ENCODE data around the gene CFHR1. TPM values are rescaled to one million over a fixed set of nuclear protein-coding genes. Genes with fewer than 3 reads are reported as not detected.
"Not testable (repeated sequence)": the region's sequence is repeated elsewhere in the genome, so short reads cannot be mapped to it uniquely, and the experiment has no call there.

CFHR1 gene
- total RNA-seq, 1 donor from 2014 or later, result 0.49 TPM

DNA sequence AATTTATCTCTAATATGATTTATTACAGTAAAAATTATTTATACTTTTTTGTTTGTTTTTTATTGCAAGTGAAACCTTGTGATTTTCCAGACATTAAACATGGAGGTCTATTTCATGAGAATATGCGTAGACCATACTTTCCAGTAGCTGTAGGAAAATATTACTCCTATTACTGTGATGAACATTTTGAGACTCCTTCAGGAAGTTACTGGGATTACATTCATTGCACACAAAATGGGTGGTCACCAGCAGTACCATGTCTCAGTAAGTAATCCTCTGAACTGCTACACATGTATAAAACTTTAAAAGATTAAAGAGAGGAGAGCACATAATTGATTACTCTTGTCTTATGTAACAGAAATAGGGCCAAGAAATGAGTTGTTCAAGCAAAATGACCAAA is 40.4 kb upstream of the CFHR1 start:
- DNase-seq (ENCODE audit: low spot score), result no peak
- H3K9me3 Mint-ChIP-seq (ENCODE audit: unreplicated experiment), result no peaks in the 10 kb centered on the region
- H3K4me3 Mint-ChIP-seq (ENCODE audit: unreplicated experiment), result no peak overlapping the region
- TF ChIP-seq, protein P1, sequence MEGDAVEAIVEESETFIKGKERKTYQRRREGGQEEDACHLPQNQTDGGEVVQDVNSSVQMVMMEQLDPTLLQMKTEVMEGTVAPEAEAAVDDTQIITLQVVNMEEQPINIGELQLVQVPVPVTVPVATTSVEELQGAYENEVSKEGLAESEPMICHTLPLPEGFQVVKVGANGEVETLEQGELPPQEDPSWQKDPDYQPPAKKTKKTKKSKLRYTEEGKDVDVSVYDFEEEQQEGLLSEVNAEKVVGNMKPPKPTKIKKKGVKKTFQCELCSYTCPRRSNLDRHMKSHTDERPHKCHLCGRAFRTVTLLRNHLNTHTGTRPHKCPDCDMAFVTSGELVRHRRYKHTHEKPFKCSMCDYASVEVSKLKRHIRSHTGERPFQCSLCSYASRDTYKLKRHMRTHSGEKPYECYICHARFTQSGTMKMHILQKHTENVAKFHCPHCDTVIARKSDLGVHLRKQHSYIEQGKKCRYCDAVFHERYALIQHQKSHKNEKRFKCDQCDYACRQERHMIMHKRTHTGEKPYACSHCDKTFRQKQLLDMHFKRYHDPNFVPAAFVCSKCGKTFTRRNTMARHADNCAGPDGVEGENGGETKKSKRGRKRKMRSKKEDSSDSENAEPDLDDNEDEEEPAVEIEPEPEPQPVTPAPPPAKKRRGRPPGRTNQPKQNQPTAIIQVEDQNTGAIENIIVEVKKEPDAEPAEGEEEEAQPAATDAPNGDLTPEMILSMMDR (IDR thresholded peaks at IDR 0.05; ENCODE audit: unreplicated experiment), result peak; percentile 59
- H3K36me3 Mint-ChIP-seq (ENCODE audit: low read depth, unreplicated experiment), result no peaks in the 10 kb centered on the region
- peaks cover under 1% of the 10 kb centered on the region for H3K27me3 Mint-ChIP-seq (ENCODE audit: unreplicated experiment)
- no peaks in the 10 kb centered on the region for H3K4me1 Mint-ChIP-seq (ENCODE audit: unreplicated experiment)
- H3K27ac Mint-ChIP-seq (ENCODE audit: unreplicated experiment), result no peak overlapping the region

DNA sequence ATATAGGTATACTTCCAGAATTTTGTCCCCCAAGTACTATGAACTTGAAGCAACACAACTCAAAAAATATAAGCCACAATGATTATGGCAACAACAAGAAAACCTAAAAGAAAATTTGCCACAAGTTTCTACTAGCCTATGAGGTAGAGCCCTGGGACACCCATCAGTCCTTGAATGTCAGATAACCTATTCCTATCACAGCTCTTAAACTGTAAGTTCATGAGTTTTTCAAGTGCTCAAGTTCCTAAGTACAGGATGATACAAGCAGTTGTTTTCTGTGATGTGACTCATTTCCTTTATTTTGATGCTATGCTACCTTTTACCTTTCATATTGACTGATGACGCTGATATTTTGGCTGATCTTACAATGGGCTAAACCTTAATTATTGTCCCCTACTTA is 28.3 kb upstream of the CFHR1 start:
- not testable (repeated sequence) for H3K4me3 Mint-ChIP-seq (ENCODE audit: unreplicated experiment); H3K9me3 Mint-ChIP-seq (ENCODE audit: unreplicated experiment)

DNA sequence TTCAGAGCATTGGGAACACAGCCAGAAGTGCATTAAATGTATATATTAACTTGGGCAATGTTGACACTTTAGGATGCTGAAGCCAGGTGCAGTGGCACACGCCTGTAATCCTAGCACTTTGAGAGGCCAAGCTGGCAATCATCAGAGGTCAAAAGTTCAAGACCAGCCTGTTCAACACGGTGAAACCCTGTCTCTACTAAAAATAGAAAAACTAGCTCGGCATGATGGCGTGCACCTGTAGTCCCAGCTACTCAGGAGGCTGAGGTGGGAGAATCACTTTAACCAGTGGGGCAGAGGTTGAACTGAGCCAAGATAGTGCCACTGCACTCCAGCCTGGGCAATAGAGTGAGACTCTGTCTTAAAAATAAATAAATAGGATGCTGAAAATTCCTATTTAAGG is 25.4 kb upstream of the CFHR1 start:
- not testable (repeated sequence) for H3K9me3 Mint-ChIP-seq (ENCODE audit: unreplicated experiment); DNase-seq (ENCODE audit: low spot score); H3K4me1 Mint-ChIP-seq (ENCODE audit: unreplicated experiment); H3K27me3 Mint-ChIP-seq (ENCODE audit: unreplicated experiment); H3K27ac Mint-ChIP-seq (ENCODE audit: unreplicated experiment); H3K4me3 Mint-ChIP-seq (ENCODE audit: unreplicated experiment); H3K36me3 Mint-ChIP-seq (ENCODE audit: low read depth, unreplicated experiment)

More for the DNA sequence above, 28.3 kb upstream of the CFHR1 start:
- H3K4me1 Mint-ChIP-seq (ENCODE audit: unreplicated experiment); H3K27me3 Mint-ChIP-seq (ENCODE audit: unreplicated experiment); H3K36me3 Mint-ChIP-seq (ENCODE audit: low read depth, unreplicated experiment); H3K27ac Mint-ChIP-seq (ENCODE audit: unreplicated experiment); DNase-seq (ENCODE audit: low spot score): not testable (repeated sequence)

DNA sequence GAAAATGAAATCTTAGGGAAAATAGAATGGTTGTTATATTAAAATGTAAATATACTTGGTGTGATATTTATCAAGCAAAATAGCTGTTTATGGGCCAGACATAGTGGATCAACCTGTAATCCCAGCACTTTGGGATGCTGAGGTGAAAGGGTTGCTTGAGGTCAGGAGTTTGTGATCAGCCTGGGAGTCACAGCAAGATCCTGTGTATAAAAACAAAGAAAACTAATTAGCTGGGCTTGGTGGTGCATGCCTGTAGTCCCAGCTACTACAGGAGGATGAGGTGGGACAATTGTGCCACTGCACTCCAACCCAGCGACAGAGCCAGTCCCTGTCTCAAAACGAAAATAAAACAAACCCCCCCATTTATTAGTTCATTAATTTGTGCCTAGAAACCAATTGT is 21.6 kb upstream of the CFHR1 start:
- no peak overlapping the region for H3K27ac Mint-ChIP-seq (ENCODE audit: unreplicated experiment)
- no peak for DNase-seq (ENCODE audit: low spot score)
- no peak overlapping the region for H3K4me3 Mint-ChIP-seq (ENCODE audit: unreplicated experiment)
- H3K4me1 Mint-ChIP-seq (ENCODE audit: unreplicated experiment), result no peaks in the 10 kb centered on the region
- peaks cover 1% of the 10 kb centered on the region for H3K27me3 Mint-ChIP-seq (ENCODE audit: unreplicated experiment)
- H3K9me3 Mint-ChIP-seq (ENCODE audit: unreplicated experiment), result no peaks in the 10 kb centered on the region
- TF ChIP-seq, protein P1 (IDR thresholded peaks at IDR 0.05; ENCODE audit: unreplicated experiment), result no peak
- H3K36me3 Mint-ChIP-seq (ENCODE audit: low read depth, unreplicated experiment), result peaks cover 4% of the 10 kb centered on the region

DNA sequence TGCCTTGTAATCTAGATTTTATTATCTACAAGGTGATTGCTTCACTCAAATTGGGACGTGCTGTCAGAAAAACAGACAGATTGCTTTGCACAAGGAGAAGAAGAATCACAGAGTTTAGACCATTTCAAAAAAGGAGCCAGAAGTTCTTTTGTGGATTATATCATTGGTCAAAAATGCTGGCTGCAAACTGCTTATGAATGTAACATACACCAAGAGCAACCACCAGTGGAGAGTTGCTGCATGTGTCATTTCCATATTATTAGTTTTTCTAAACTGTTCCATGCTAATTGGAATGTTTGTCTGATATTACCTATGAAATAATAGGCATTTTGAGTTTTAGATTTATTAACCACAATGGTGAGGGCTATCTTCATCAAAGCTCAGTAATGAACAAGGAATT is 17.6 kb upstream of the CFHR1 start:
- not testable (repeated sequence) for H3K4me1 Mint-ChIP-seq (ENCODE audit: unreplicated experiment); H3K36me3 Mint-ChIP-seq (ENCODE audit: low read depth, unreplicated experiment); H3K27me3 Mint-ChIP-seq (ENCODE audit: unreplicated experiment); DNase-seq (ENCODE audit: low spot score); H3K9me3 Mint-ChIP-seq (ENCODE audit: unreplicated experiment); H3K4me3 Mint-ChIP-seq (ENCODE audit: unreplicated experiment); H3K27ac Mint-ChIP-seq (ENCODE audit: unreplicated experiment)

DNA sequence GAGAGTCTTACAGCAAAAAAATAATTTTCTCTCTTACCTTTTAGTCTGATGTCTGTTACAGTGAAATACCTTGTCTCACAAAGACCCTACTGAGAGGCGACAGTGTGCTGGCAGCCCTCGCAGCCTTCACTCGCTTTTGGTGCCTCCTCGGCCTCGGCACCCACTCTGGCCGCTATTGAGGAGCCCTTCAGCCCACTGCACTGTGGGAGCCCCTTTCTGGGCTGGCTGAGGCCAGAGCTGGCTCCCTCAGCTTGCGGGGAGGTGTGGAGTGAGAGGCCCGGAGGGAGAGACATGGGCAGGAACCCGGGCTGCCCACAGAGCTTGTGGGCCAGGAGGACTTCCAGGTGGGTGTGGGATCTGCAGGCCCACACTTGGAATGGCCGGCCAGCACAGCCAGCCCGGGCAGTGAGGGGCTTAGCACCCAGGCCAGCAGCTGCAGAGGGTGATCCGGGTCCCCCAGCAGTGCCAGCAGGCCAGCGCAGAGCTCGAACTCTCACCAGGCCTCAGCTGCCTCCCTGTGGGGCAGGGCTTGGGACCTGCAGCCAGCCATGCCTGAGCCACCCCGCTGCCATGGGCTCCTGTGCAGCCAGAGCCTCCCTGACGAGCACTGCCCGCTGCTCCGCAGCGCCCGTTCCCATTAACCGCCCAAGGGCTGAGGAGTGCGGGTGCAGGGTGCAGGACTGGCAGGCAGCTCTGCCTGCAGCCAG is 10.8 kb upstream of the CFHR1 start:
- H3K27me3 Mint-ChIP-seq (ENCODE audit: unreplicated experiment), result no peaks in the 10 kb centered on the region
- TF ChIP-seq, protein P1 (IDR thresholded peaks at IDR 0.05; ENCODE audit: unreplicated experiment), result no peak
- no peaks in the 10 kb centered on the region for H3K4me1 Mint-ChIP-seq (ENCODE audit: unreplicated experiment)
- H3K9me3 Mint-ChIP-seq (ENCODE audit: unreplicated experiment), result no peaks in the 10 kb centered on the region
- H3K27ac Mint-ChIP-seq (ENCODE audit: unreplicated experiment), result no peak overlapping the region
- H3K36me3 Mint-ChIP-seq (ENCODE audit: low read depth, unreplicated experiment), result no peaks in the 10 kb centered on the region
- no peak for DNase-seq (ENCODE audit: low spot score)
- H3K4me3 Mint-ChIP-seq (ENCODE audit: unreplicated experiment), result no peak overlapping the region

DNA sequence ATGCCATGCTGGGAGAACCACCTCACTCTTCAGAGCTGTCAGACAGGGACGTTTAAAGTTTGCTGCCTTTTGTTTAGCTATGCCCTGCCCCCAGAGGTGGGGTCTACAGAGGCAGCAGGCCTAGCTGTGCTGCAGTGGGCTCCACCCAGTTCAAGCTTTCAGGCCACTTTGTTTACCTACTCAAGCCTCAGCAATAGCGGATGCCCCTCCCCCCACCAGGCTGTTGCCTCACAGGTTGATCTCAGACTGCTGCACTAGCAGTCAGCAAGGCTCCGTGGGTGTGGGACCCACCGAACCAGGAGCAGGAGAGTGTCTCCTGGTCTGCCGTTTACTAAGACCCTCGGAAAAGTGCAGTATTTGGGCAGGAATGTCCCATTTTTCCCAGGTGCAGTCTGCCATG is 2.1 kb upstream of the CFHR1 start:
- not testable (repeated sequence) for H3K27ac Mint-ChIP-seq (ENCODE audit: unreplicated experiment); H3K27me3 Mint-ChIP-seq (ENCODE audit: unreplicated experiment); H3K4me3 Mint-ChIP-seq (ENCODE audit: unreplicated experiment); H3K36me3 Mint-ChIP-seq (ENCODE audit: low read depth, unreplicated experiment); H3K9me3 Mint-ChIP-seq (ENCODE audit: unreplicated experiment); DNase-seq (ENCODE audit: low spot score); H3K4me1 Mint-ChIP-seq (ENCODE audit: unreplicated experiment)
